Gastroesophageal sphincter (tissue), 4 donors: ENCODE measurements around the gene RHEX. TPM values are rescaled to one million over a fixed set of nuclear protein-coding genes. Genes with fewer than 3 reads are reported as not detected.

Source experiments
- ATAC-seq: fragments of 150-250 bp; one replicate; pipeline ENCODE4 v1.9.1; 2016; ENCODE audit warnings: mild to moderate bottlenecking, moderate library complexity
- H3K27ac ChIP-seq, 4 donors: fragments of 200-600 bp; sonication (generic) in 3 of 4; 1 replicate in 3 of 4; 2 replicates in 1 of 4; pipeline ENCODE4 v1.5.1; 2016 to 2019
- H3K27me3 ChIP-seq: fragments of 200-600 bp; sonication (generic); one replicate; pipeline ENCODE4 v1.5.1; 2019
- H3K36me3 ChIP-seq, 2 donors: fragments of 200-600 bp; sonication (generic); one replicate each; pipeline ENCODE4 v1.5.1; 2019; ENCODE audit warnings: control low read depth in 1 of 2
- H3K4me1 ChIP-seq, 3 donors: fragments of 200-600 bp; sonication (generic); 1 replicate in 2 of 3; 2 replicates in 1 of 3; pipeline ENCODE4 v1.5.1; 2016 to 2019; ENCODE audit warnings: control low read depth in 2 of 3
- H3K4me3 ChIP-seq, 2 donors: fragments of 200-600 bp; sonication (generic); one replicate each; pipeline ENCODE4 v1.5.1; 2019; ENCODE audit warnings: mild to moderate bottlenecking in 1 of 2, moderate library complexity in 1 of 2
- H3K9me3 ChIP-seq, 3 donors: fragments of 200-600 bp; sonication (generic); one replicate each; pipeline ENCODE4 v1.5.1; 2017 to 2019; ENCODE audit warnings: control low read depth in 2 of 3
- EP300 ChIP-seq: sonication (generic); formaldehyde crosslinking; IDR thresholded peaks from one replicate; pipeline ENCODE4 v1.6.1; 2017; ENCODE audit warnings: antibody characterized with exemption, mild to moderate bottlenecking
- POLR2A ChIP-seq, 2 donors: fragments of 450-650 bp; IDR thresholded peaks; one replicate each; pipeline ENCODE4 v1.6.1; 2017; ENCODE audit warnings: antibody characterized with exemption in 2 of 2, mild to moderate bottlenecking in 2 of 2, moderate library complexity in 1 of 2
- POLR2AphosphoS5 ChIP-seq: sonication (generic); formaldehyde crosslinking; IDR thresholded peaks from one replicate; pipeline ENCODE4 v1.6.1; 2017; ENCODE audit warnings: antibody characterized with exemption
- WGBS, 2 donors: methylation state at CpG; one replicate each; pipeline ENCODE4 v1.1.5; 2018; ENCODE audit warnings: low coverage in 1 of 2; 5-methylcytosine and 5-hydroxymethylcytosine counted together
- total RNA-seq, 4 donors: library from RNA; depleted of rRNA; stranded (reverse); fragments of >200 nt; gene quantifications; one replicate each; pipeline ENCODE4 v1.1.0, GENCODE V29; 2016
- TF ChIP-seq, protein P1 (sequence below), 4 experiments: fragments of 200-600 bp in 2 of 4; fragments of 450-650 bp in 2 of 4; sonication (generic) in 1 of 4; IDR thresholded peaks; one replicate each; pipeline ENCODE4 v1.5.1; 2017 to 2019; ENCODE audit warnings: antibody characterized with exemption in 4 of 4, mild to moderate bottlenecking in 2 of 4, moderate library complexity in 2 of 4

The RHEX gene
- total RNA-seq, 4 donors from 2014 or later = 3.5 to 6.8 (median 5.0) TPM

DNA sequence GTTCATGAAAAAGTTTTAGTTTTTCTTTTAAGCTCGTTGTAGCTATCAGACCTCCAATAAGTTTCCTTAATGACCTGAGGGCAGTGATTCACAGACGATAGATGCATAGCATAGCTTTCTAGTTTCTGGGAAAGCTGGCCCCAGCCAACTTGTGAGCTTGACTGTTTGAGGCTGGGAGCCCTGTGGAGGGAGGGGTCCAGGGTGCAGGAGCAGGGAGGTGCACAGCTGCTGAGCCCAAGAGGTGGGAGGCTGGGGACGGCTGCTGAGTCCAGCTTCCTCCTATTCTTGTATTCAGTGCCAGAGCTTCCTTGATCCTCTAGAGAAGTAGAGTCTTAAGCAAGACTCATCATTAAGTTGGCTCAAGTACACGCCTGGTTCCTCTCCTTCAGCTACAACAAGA lies 75.2 kb downstream of the RHEX start:
- no peak overlapping the region for H3K4me3 ChIP-seq
- no peak overlapping the region for H3K27ac ChIP-seq
- no peaks in the 10 kb centered on the region for H3K36me3 ChIP-seq
- peaks cover 18% of the 10 kb centered on the region for H3K27me3 ChIP-seq
- no peaks in the 10 kb centered on the region for H3K9me3 ChIP-seq
- H3K4me1 ChIP-seq = no peaks in the 10 kb centered on the region
- TF ChIP-seq, protein P1, sequence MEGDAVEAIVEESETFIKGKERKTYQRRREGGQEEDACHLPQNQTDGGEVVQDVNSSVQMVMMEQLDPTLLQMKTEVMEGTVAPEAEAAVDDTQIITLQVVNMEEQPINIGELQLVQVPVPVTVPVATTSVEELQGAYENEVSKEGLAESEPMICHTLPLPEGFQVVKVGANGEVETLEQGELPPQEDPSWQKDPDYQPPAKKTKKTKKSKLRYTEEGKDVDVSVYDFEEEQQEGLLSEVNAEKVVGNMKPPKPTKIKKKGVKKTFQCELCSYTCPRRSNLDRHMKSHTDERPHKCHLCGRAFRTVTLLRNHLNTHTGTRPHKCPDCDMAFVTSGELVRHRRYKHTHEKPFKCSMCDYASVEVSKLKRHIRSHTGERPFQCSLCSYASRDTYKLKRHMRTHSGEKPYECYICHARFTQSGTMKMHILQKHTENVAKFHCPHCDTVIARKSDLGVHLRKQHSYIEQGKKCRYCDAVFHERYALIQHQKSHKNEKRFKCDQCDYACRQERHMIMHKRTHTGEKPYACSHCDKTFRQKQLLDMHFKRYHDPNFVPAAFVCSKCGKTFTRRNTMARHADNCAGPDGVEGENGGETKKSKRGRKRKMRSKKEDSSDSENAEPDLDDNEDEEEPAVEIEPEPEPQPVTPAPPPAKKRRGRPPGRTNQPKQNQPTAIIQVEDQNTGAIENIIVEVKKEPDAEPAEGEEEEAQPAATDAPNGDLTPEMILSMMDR (IDR thresholded peaks at IDR 0.05) = no peak
- TF ChIP-seq EP300 (no peak), POLR2A (IDR thresholded peaks at IDR 0.05) (no peak), POLR2AphosphoS5 (no peak)
- no peak for ATAC-seq
- 31 to 70% methylated on average over 2 to 4 of the region's 4 CpGs for WGBS, 2 donors

DNA sequence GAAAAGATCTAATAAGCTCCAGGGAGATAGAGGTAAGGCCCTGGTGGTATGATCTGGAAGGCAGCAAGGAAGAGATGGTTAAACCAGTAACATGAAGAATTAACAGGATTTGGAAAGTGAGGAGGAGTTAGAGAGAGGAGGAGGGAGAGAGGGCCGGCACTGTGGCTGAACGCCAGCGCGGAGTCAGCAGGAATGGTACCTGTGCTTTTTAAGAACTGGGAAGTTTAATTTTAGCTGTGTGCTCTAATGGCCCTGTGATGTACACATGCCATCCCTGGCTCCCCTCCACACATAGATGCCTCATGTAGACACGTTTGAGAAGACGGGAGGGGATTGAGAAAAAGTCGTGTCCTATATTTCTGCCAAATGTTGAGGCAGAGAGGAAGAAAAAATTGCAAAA lies 78.1 kb downstream of the RHEX start:
- no peak for ATAC-seq
- peaks cover 18% of the 10 kb centered on the region for H3K27me3 ChIP-seq
- H3K36me3 ChIP-seq = no peaks in the 10 kb centered on the region
- no peak overlapping the region for H3K27ac ChIP-seq
- TF ChIP-seq POLR2AphosphoS5 (no peak), POLR2A (IDR thresholded peaks at IDR 0.05) (no peak), EP300 (no peak)
- TF ChIP-seq, protein P1 (IDR thresholded peaks at IDR 0.05) = no peak
- H3K9me3 ChIP-seq = no peaks in the 10 kb centered on the region
- no peaks in the 10 kb centered on the region for H3K4me1 ChIP-seq
- no peak overlapping the region for H3K4me3 ChIP-seq
- whole genome bisulfite sequencing, 2 donors = 50 to 53% methylated on average over 5 to 7 of the region's 7 CpGs

DNA sequence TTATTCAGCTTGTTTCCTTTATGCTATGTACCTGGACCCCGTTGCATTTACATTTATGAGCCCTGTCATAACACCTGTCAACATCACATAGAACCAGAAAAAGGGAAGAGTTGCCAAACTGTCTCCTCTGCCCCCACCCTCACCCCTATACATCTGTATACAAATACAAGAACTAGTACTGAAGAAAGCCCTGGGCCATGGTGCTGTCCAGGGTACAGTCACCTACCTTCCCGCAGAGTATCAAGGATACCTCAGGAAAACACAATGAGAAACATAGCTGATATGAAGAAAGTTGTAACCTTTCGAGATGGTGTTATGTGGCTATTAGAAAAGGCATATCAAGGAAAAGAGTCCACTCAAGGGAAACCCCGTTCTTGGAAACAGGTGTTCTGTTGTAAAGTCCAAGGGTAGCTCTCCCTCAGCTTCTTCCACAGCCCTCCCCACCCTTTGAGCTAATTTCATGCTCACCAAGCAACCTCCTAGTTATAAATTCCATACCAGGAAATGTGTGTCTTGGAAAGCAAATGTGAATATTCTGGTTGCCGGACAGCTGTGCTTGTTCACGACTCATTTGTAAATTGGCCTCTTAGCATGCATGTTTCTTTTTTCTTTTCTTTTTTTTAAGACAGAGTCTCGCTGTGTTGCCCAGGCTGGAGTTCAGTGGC lies 80.9 kb downstream of the RHEX start:
- Histone ChIP-seq H3K27ac (no peak overlapping the region), H3K4me1 (no peaks in the 10 kb centered on the region), H3K9me3 (no peaks in the 10 kb centered on the region), H3K36me3 (no peaks in the 10 kb centered on the region), H3K27me3 (peaks cover 6% of the 10 kb centered on the region), H3K4me3 (no peak overlapping the region)
- WGBS, 2 donors = 68 to 84% methylated on average over 6 to 7 of the region's 7 CpGs
- TF ChIP-seq POLR2A (IDR thresholded peaks at IDR 0.05) (no peak), POLR2AphosphoS5 (no peak)
- TF ChIP-seq, protein P1 (IDR thresholded peaks at IDR 0.05) = no peak
- no peak for ATAC-seq

DNA sequence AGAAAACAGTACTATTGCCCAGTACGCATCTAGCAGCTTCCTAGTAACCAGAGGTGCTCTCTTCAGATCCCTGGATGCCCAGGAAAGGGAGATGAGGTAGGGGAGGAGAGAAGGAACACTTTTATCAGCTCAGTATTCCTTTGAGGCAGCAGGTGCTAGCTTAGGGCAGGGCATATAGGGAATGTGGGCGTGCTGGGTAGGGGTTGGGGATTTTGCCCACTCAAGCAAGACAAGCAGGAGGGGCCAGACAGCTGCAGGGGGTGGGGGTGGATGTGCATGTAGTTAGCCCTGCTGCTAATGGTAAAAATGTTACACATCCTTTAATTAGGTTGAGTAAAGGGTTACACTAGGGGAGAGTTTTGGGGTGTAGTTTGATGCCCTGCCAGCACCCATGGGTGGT lies 82.3 kb downstream of the RHEX start:
- H3K4me1 ChIP-seq = no peaks in the 10 kb centered on the region
- TF ChIP-seq POLR2AphosphoS5 (no peak), EP300 (no peak), POLR2A (IDR thresholded peaks at IDR 0.05) (no peak)
- TF ChIP-seq, protein P1 (IDR thresholded peaks at IDR 0.05) = no peak
- H3K9me3 ChIP-seq = no peaks in the 10 kb centered on the region
- H3K27me3 ChIP-seq = peaks cover 16% of the 10 kb centered on the region
- no peaks in the 10 kb centered on the region for H3K36me3 ChIP-seq
- no peak for ATAC-seq
- no peak overlapping the region for H3K27ac ChIP-seq
- H3K4me3 ChIP-seq = no peak overlapping the region
- 80 to 100% methylated on average over 1 of the region's 2 CpGs for WGBS, 2 donors

DNA sequence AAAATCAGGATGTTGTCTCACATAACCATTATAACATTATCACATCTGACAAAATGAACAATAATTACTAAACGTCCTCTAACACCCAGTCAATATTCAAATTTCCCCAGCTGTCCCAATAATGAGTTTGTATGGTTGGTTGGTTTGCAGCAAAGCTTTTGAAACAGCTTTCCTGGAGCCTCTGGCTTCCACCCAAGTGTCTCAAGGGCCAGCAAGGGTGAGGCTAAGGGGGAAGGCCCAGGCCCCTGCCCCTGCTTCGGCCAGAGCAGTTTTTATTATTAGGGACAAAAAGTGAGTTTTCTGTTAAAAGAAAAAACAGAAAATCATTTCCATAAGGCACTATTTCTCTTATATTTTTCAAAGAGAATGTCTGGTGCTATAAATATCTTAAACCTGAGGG lies 83.3 kb downstream of the RHEX start:
- H3K9me3 ChIP-seq = no peaks in the 10 kb centered on the region
- WGBS, 2 donors = 45 to 80% methylated on average over 1 to 2 of the region's 2 CpGs
- peaks cover 20% of the 10 kb centered on the region for H3K27me3 ChIP-seq
- no peaks in the 10 kb centered on the region for H3K4me1 ChIP-seq
- no peak overlapping the region for H3K27ac ChIP-seq
- no peak for TF ChIP-seq EP300
- TF ChIP-seq POLR2A (IDR thresholded peaks at IDR 0.05) = no peak
- TF ChIP-seq, protein P1 (IDR thresholded peaks at IDR 0.05) = no peak
- TF ChIP-seq POLR2AphosphoS5 = no peak
- H3K4me3 ChIP-seq = no peak overlapping the region
- no peak for ATAC-seq
- no peaks in the 10 kb centered on the region for H3K36me3 ChIP-seq
